OCI-LY3 (cell line): ENCODE results near the gene MKX.

Experiments
- CTCF ChIP-seq: fragments of 200-600, 300-600 bp; sonication (generic); IDR thresholded peaks from 2 replicates; pipeline ENCODE4 v1.5.1; 2014; ENCODE audit warnings: antibody characterized with exemption, low read length, low read depth
- EZH2phosphoT487 ChIP-seq: fragments of 200-600 bp; shearing (Covaris generic); IDR thresholded peaks from 2 replicates; pipeline ENCODE4 v1.6.1; 2018; ENCODE audit warnings: antibody characterized with exemption, mixed run types, low read depth

DNA sequence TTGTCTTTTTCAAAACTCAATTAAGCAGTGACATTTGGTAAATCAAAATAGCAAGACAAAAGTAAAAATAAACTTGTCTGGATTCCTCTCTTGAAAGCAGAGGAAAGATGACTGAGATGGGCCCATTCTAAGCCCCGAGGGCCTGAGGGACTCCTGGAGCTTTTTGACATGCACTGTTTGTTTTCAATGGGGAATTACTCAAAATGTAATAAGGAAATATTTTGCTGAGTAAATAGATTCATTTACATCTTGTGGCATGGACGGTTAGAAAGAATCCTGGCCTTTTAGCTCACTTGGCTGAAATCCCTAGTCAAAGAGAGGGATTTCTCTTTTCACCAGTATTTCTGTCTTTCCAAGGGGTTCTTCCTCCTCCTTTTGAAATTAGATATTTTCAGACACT, 108.0 kb downstream of the MKX start:
- TF ChIP-seq CTCF: no peak
- TF ChIP-seq EZH2phosphoT487: no peak
